Posterior cingulate gyrus (tissue), 11 donors: Measurements from ENCODE around the gene SLCO4A1.

Source experiments
- DNase-seq, 10 donors: peaks; one replicate each; pipeline versions ENCODE4 v3.0.0 to v3.0.0-alpha.2; 2020 to 2021; ENCODE audit warnings: mixed read lengths in 3 of 10
- intact Hi-C: fragments of 100-400 bp; cut with DNase I; formaldehyde crosslinking; loops from one replicate; pipeline ENCODE4 v1.15.1; 2023

SLCO4A1 gene

GRCh38 chr20:62634330-62634967, 7.9 kb upstream of the SLCO4A1 start:
- peak in 1 of 10 donors; percentile 53 for DNase-seq
- intact Hi-C loops: no loop called here

GRCh38 chr20:62635232-62635631, 7.1 kb upstream of the SLCO4A1 start:
- intact Hi-C loops: no loop called here
- DNase-seq: peak in 1 of 10 donors; percentile 74

GRCh38 chr20:62635852-62636251, 6.5 kb upstream of the SLCO4A1 start:
- intact Hi-C loops: no loop called here
- DNase-seq: peak in 1 of 10 donors; percentile 78

GRCh38 chr20:62636446-62636845, 5.9 kb upstream of the SLCO4A1 start:
- intact Hi-C loops: no loop called here

GRCh38 chr20:62637110-62637509, 5.2 kb upstream of the SLCO4A1 start:
- intact Hi-C loops: no loop called here
- peak in 1 of 10 donors; percentile 56 for DNase-seq

More at GRCh38 chr20:62636446-62636845, 5.9 kb upstream of the SLCO4A1 start:
- DNase-seq: peak in 1 of 10 donors; percentile 55

- intact Hi-C loops: no loop called here
- no peak for DNase-seq
Observed at GRCh38 chr20:62637521-62638054, 4.7 kb upstream of the SLCO4A1 start.

- intact Hi-C loops: no loop called here
- DNase-seq: no peak
Observed at GRCh38 chr20:62638055-62638570, 4.2 kb upstream of the SLCO4A1 start.

GRCh38 chr20:62638679-62639406, 3.5 kb upstream of the SLCO4A1 start:
- DNase-seq: no peak
- intact Hi-C loops: no loop called here

- intact Hi-C loops: no loop called here
- no peak for DNase-seq
Observed at GRCh38 chr20:62639765-62640164, 2.5 kb upstream of the SLCO4A1 start.

- intact Hi-C loops: no loop called here
Observed at GRCh38 chr20:62640870-62641269, 1.4 kb upstream of the SLCO4A1 start.

GRCh38 chr20:62641321-62642050, 817 bp upstream of the SLCO4A1 start:
- intact Hi-C loops: no loop called here
- DNase-seq: no peak

More at GRCh38 chr20:62640870-62641269, 1.4 kb upstream of the SLCO4A1 start:
- DNase-seq: no peak

GRCh38 chr20:62642666-62643520, 590 bp downstream of the SLCO4A1 start:
- peak in 6 of 10 donors; percentile 36 to 92 (median 50) for DNase-seq
- intact Hi-C loops: no loop called here

GRCh38 chr20:62643521-62644043, 1.3 kb downstream of the SLCO4A1 start:
- peak in 7 of 10 donors; percentile 46 to 94 (median 64) for DNase-seq
- intact Hi-C loops: no loop called here

- intact Hi-C loops: no loop called here
- no peak for DNase-seq
Observed at GRCh38 chr20:62644044-62644795, 1.9 kb downstream of the SLCO4A1 start.

- DNase-seq: no peak
- intact Hi-C loops: no loop called here
Observed at GRCh38 chr20:62644802-62645496, 2.6 kb downstream of the SLCO4A1 start.

GRCh38 chr20:62645613-62646012, 3.3 kb downstream of the SLCO4A1 start:
- intact Hi-C loops: no loop called here
- no peak for DNase-seq

GRCh38 chr20:62646851-62647520, 4.7 kb downstream of the SLCO4A1 start:
- intact Hi-C loops: no loop called here
- no peak for DNase-seq
